ENCODE data around the gene FAM20C. TPM values are rescaled to one million over a fixed set of nuclear protein-coding genes. Genes with fewer than 3 reads are reported as not detected.

Gene FAM20C
- total RNA-seq, 1 donor from 2014 or later: 90.8 TPM

Other genes starting within 250 kb of the FAM20C start
- not detected for gene FOXL3, start 97.6 kb downstream of the FAM20C start, total RNA-seq